ENCODE measurements around the gene PPP1R18. TPM values are rescaled to one million over a fixed set of nuclear protein-coding genes. Genes with fewer than 3 reads are reported as not detected.
A peak's percentile ranks its signal among the peaks of the same experiment; 100 is the strongest.

The PPP1R18 gene
- total and polyA plus RNA-seq, 9 of the 15 experiments (the other 6 are each of a cell fraction or from before 2014, with no cell fraction given): 12.0 to 99.2 (median 42.6) TPM

- TF ChIP-seq CCNT2 (IDR thresholded peaks at IDR 0.05; ENCODE audit: borderline replicate concordance, extremely low read depth, insufficient read length, low read depth, low read length): no peak
- TF ChIP-seq VEZF1 (CRISPR knock-in tag; IDR thresholded peaks at IDR 0.05): peak; percentile 63
- no peak for TF ChIP-seq ZNF282 (CRISPR knock-in tag; IDR thresholded peaks at IDR 0.05)
- no peak for TF ChIP-seq POLR2A (conservative IDR thresholded peaks at IDR 0.05)
- peak; percentile 75; the same call in 1 of the 2 replicates for TF ChIP-seq CTBP1 (IDR thresholded peaks at IDR 0.05; ENCODE audit: borderline replicate concordance)
- TF ChIP-seq TEAD4 (IDR thresholded peaks at IDR 0.05; ENCODE audit: low read length): 0 out of 2 replicates have a peak, but pooled peaks have one; percentile 22
- no peak for TF ChIP-seq TEAD4 (CRISPR knock-in tag; IDR thresholded peaks at IDR 0.05; ENCODE audit: borderline replicate concordance)
- TF ChIP-seq ZBTB5 (IDR thresholded peaks at IDR 0.05): no peak
- TF ChIP-seq SP2 (IDR thresholded peaks at IDR 0.05; ENCODE audit: extremely low read depth, low read depth, low read length, poor library complexity, severe bottlenecking): no peak
- peak; percentile 66 for TF ChIP-seq JUND (IDR thresholded peaks at IDR 0.05; ENCODE audit: borderline replicate concordance, low read depth, low read length)
- TF ChIP-seq JUND (tag; IDR thresholded peaks at IDR 0.05; ENCODE audit: borderline replicate concordance, low read depth, low read length): no peak; the same call in 2 of the 3 replicates
- no peak for TF ChIP-seq MLX (CRISPR knock-in tag; conservative IDR thresholded peaks at IDR 0.05)
- peak in 1 of 2 experiments; percentile 72; a peak in 1 of 4 replicates for TF ChIP-seq TBL1XR1 (IDR thresholded peaks at IDR 0.05; ENCODE audit: low read length in 2 of 2)
- TF ChIP-seq ZNF184 (CRISPR knock-in tag; IDR thresholded peaks at IDR 0.05): no peak
- no peak for TF ChIP-seq SETDB1 (IDR thresholded peaks at IDR 0.05; ENCODE audit: low read length)
- no peak for TF ChIP-seq ZNF785 (CRISPR knock-in tag; IDR thresholded peaks at IDR 0.05)
- TF ChIP-seq SMARCE1 (IDR thresholded peaks at IDR 0.05): no peak
- TF ChIP-seq POLR2H (tag; IDR thresholded peaks at IDR 0.05; ENCODE audit: low read depth): no peak
- TF ChIP-seq ZNF316 (IDR thresholded peaks at IDR 0.05): no peak
- TF ChIP-seq ZKSCAN8 (CRISPR knock-in tag; IDR thresholded peaks at IDR 0.05): no peak
- TF ChIP-seq ELF4 (CRISPR knock-in tag; IDR thresholded peaks at IDR 0.05): 0 out of 2 replicates have a peak, but pooled peaks have one; percentile 17
- TF ChIP-seq SREBF2 (CRISPR knock-in tag; IDR thresholded peaks at IDR 0.05): no peak
- no peak for TF ChIP-seq ILK (tag; IDR thresholded peaks at IDR 0.05; ENCODE audit: borderline replicate concordance, low read depth)
- no peak for TF ChIP-seq GABPB2 (CRISPR knock-in tag; conservative IDR thresholded peaks at IDR 0.05)
- TF ChIP-seq TCF3 (CRISPR knock-in tag; IDR thresholded peaks at IDR 0.05): peak; percentile 22; the same call in 1 of the 2 replicates
- TF ChIP-seq NONO (IDR thresholded peaks at IDR 0.05; ENCODE audit: low read depth in 2 of 2, low read length in 1 of 2): no peak
Measured at GRCh38 chr6:30678964-30679726, 7.3 kb downstream of the PPP1R18 start (continued).
